GM21423 (cell line): ENCODE data around the gene HMGXB3.

ENCODE experiments used
- ATAC-seq: cut with Tn5 transposase; IDR thresholded peaks from one replicate; pipeline ENCODE4 v1.9.1; 2021; ENCODE audit warnings: mild to moderate bottlenecking, moderate library complexity; ENCODE audit not compliant: unreplicated experiment

HMGXB3 gene

DNA sequence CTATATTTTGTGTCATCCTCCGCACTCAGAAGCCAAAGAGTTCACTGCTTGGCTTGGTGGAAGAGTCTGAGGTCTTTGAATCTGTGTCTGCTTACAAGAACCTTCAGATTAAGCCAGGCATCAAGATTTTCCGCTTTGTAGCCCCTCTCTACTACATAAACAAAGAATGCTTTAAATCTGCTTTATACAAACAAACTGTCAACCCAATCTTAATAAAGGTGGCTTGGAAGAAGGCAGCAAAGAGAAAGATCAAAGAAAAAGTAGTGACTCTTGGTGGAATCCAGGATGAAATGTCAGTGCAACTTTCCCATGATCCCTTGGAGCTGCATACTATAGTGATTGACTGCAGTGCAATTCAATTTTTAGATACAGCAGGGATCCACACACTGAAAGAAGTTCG is 19.3 kb upstream of the HMGXB3 start:
- ATAC-seq, result no peak

DNA sequence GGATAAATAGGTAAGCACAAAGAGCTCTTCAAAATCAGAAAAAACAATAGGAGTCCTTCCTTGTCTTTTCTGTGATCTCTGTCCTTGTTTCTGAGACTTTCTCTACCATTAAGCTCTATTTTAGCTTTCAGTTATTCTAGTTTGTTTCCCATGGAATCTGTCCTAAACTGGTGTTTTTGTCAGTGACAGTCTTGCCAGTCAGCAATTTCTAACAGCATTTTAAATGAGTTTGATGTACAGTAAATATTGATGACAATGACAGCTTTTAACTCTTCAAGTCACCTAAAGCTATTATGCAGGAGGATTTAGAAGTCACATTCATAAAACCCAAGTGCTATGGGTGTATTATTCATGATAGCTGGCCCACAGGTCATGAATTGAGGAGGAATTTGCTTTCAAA is 18.0 kb upstream of the HMGXB3 start:
- no peak for ATAC-seq

- ATAC-seq, result no peak
These were observed 12.4 kb upstream of the HMGXB3 start for GRCh38 chr5:149988126-149988525.

DNA sequence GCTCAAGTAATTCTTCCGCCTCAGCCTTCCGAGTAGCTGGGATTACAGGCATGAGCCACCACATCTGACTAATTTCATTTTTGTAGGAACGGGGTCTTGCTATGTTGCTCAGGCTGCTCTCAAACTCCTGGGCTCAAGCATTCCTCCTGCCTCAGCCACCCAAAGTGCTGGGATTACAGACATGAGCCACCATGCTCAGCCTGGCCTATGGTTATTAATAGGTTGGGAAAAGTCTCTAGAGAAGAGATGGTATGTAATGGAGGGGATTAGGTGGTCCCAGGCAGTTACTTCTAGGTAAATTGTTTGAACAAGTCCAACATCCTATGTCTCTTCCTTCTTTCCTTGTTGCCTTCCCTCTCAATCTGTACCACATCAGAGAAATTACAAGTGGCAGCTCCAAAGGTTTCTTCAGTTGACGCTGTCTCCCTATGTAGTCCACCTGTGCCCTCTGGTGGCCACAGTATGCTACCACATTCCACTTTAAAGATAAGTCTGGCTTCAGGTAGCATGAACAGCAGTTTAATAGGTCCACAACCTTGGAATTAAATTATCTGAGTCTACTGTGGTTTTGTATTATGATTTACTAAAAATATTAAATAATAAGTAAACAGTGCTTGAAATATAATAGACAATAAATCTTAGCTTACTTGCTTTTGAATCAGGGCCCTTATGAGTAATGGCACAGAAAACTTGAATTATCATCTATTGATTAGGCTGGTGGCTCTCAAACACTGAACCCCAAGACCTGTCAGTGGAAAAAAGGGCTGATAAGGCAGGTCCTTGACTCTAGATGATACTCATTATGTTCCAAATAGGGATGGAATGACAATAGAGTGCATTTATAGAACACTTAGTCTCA is 9.8 kb upstream of the HMGXB3 start:
- ATAC-seq, result peak; percentile 69

- ATAC-seq, result no peak
These were observed 7.1 kb upstream of the HMGXB3 start for GRCh38 chr5:149993471-149993870.

DNA sequence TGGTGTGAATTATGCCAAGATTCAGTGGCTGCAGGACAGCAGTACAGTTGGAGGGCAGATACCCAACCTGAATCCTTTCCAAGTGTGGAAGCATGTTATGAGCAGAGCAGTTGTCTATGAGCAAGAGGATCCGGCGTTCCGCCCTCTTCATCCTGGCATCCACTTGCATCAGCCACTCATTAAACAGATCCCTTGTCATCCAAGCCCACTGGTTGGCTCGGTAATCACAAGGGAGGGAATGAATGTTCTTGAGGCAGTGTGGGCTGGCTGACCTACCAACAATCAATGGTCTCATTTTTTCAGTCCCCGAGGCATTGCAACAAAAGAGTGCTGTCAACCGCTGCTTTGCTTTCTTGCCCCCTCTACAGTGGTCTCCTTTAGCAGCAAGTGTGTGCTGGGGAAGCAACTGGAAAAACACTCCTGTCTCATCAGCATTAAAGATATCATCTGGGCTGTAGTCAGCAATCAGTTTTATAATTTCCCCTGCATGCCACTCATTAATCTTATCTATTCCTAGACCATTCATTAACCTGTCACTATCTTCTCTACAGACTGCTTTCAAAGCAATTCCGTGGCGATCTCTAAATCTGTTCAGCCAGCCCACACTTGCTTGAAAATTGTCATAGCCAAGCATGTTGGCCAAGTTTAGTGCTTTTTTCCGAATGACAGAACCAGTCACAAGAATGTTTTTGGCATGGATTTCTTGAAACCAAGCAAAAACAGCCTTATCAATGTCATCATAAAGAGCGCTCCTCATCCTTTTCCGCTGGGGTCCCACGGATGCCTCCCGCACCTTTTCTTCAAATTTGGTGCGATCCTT is 4.9 kb upstream of the HMGXB3 start:
- no peak for ATAC-seq

DNA sequence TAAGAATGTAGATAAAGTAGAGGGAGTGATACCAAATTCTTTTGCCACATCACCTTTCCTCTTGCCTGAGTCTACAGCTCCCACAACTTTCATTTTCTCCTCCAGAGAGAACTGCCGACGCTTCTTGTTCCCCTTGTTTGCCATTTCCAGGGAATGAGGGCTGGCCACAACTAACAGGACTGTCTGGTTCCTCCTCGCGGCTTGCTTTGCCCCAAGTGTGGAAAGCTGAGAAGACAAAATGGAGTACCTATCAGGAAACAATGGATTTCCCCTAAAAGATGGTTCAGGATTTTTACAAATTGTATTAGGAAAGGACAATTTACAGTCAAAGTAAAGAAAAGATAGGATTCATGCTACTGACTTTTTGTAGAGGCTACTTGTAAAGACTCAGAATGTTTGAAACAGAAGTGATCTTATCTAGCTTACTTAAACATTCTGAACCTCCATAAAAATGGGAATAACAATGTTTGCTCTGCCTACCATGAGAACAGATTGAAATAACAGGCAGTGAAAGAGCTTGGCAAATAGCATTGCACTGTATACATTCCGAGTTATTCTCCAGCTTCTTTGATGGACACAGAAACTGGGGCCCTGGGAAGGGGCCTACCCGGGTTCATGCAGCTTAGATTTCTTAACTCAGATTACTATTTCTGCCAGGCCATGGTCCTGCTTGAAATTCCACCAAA is 4.2 kb upstream of the HMGXB3 start:
- ATAC-seq, result no peak

DNA sequence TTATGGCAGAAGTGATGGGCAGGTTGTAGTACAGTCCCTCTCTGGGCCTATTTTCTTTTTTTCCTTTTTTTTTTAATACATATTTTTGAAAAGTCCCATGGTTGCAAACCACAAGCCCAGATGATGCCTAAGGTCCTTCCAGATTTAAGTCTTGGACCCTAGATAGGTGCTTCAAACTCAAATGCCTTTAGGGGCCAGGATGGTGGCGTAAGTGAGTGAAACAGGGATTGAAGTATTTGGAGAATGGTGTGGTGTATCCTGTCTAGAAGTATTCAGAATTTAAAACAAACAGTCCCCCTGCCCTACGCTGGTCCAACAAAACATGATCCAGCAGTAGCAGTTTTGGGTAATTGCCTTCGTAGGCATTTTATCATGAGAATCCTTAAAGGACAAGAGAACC is 2.3 kb upstream of the HMGXB3 start:
- ATAC-seq, result no peak

DNA sequence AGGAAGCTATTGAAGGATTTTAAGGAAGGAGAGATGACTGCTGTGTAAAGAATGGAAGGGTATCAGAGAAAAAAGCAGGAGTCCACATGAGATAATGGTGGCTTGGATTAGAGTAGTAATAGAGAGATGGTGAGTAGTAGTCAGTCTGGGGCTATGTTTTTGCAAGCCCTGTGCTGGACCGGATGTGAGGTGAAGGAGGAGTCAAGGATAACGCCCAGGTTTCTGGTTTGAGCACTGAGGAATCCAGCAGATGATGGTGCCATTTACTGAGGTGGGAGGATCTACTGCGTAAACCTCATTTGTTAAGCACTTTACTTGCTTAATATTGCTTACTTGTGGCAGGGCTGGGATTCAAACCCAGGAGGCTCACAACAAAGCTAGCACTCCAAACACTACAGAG is 1.2 kb upstream of the HMGXB3 start:
- no peak for ATAC-seq

DNA sequence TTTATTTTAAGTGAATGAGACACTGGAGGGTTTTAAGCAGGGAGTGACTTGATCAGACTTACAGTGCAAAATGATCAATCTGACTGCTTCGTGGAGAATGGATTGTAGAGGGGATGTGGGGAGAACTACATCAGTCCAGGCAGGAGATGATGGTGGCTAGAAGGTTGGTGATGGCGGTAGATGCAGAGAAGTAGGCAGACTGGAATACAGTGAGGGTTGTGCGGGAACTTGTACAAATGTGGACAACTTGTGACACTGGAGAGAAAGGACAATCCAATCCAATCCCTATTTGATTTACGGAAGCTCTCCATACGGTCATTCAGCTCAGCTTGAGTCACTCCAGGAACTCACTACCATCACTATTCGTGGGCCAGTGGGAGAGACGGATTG is 678 bp upstream of the HMGXB3 start:
- no peak for ATAC-seq

DNA sequence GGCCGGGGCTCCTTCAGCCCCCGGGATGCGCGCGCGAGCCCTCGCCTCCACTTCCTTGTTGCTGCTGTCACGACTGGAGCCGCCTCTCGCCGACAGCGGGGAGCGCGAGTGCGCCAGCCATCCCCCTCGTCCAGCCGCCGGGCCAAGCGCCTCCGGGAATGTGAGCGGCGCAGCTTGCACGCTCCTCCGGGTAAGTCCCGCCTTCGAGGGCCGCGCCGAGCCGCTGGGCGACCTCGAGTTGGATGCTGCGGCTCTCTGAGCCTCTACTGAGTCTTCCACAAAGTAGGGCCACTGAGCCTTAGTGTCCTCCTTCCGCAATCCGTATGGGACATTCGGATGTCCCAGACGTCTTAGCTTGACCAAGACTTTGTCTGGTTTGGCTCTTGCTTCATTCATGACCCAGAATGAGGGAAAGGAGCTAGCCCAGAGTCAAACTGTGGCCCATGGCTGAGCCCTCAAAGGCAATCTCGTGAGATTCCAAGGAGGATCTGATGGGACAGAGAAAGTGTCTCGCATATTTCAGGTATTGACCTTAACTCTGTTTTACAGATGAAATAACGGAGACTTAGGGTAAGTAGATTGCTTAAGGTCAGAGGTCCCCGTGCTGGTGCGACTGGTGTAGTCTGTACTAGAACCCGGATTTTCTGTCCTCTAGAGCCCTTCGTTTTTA is 586 bp downstream of the HMGXB3 start:
- no peak for ATAC-seq

- ATAC-seq, result peak; percentile 50
These were observed 1.3 kb downstream of the HMGXB3 start for GRCh38 chr5:150001660-150002486.

DNA sequence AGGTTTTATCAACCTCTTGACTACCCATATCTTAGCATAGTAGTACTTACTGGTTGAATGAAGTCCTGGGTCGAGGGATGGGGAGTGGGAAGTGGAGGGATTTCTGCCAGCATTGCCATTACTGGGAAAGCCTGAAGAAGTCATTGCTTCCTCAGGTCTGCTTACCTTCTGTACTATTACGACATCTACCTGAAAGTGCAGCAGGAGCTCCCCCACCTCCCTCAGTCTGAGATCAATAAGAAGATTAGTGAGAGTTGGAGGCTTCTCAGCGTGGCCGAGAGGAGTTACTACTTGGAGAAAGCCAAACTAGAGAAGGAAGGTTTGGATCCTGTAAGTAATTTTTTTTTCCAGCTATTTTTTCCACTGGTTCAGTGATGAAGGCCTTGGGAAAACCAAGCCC is 5.8 kb downstream of the HMGXB3 start:
- ATAC-seq, result no peak

DNA sequence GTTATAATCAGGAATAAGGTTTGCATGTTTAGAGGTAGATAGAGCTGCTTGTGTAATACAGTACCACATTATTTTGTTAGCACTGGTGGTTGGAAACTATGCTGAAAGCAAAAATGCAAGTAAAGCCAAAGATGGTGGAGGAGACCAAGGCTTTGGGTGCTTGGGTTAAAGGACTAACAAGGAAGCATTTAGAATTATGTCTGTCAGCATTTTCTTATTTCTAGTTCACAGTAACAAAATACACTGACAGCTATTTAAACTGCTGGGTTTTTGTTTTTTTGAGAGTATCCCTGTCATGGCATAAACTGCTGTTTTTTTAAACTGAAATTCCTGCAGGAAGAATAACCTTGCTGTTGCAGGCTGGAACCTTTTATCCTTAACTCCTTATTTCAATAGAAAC is 6.5 kb downstream of the HMGXB3 start:
- no peak for ATAC-seq

DNA sequence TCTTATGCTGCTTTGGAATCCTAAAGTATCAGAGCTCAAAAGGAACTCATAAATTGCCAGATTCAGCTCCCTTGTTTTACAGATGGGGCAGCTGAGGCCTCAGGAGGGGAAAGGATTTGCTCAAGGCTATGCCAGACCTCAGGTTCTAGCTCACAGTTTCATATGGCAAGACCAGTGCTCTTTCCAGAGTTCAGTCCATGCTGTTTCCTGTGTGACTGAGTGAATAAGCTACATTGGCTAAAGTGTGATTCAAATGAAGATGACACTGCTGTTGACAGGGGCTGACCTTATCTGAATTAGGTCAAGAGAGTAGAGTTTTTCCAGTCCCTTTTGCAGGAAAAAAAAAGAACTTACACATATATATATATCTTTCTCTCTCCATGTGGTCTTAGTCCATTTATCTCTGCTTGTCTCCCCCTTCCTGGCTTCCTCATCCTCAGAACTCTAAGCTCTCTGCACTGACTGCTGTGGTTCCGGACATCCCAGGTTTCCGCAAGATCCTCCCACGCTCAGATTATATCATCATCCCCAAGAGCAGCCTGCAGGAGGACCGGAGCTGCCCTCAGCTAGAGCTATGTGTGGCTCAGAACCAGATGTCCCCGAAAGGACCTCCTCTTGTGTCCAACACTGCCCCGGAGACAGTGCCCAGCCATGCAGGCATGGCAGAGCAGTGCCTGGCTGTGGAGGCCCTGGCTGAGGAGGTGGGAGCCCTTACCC is 9.3 kb downstream of the HMGXB3 start:
- ATAC-seq, result no peak

- no peak for ATAC-seq
These were observed 13.4 kb downstream of the HMGXB3 start for GRCh38 chr5:150013931-150014330.

GRCh38 chr5:150014456-150014855 is 13.9 kb downstream of the HMGXB3 start:
- no peak for ATAC-seq

DNA sequence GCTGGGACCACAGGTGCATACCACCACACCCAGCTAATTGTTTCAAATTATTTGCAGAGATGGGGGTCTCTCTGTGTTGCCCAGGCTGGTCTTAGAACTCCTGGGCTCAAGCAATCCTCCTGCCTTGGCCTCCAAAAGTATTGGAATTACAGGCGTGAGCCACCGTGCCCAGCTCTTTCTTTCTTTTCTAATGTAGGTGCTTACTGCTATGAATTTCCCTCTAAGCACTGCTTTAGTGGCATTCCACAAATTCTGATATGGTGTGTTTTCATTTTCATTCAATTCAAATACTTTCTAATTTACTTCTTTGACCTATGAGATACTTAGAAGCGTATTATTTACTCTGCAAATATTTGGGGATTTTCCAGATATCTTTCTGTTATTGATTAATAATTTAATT is 14.9 kb downstream of the HMGXB3 start:
- ATAC-seq, result no peak

- ATAC-seq, result no peak
These were observed 16.0 kb downstream of the HMGXB3 start for GRCh38 chr5:150016537-150016936.
